SJSA1 (cell line): ENCODE data around the gene SBK3. TPM values are rescaled to one million over a fixed set of nuclear protein-coding genes. Genes with fewer than 3 reads are reported as not detected.

Experiments
- DNase-seq, 2 experiments: peaks; one replicate each; pipeline ENCODE4 v3.0.0-alpha.2; 2015 to 2020; ENCODE audit warnings: low spot score in 2 of 2, low read depth in 1 of 2
- H3K27ac ChIP-seq: fragments of 250-450 bp; sonication (Bioruptor Pico); 2 replicates; pipeline ENCODE4 v1.5.1; 2020; ENCODE audit warnings: mild to moderate bottlenecking, moderate library complexity
- H3K27me3 ChIP-seq: fragments of 250-450 bp; sonication (Bioruptor Pico); replicated peaks from 2 replicates; pipeline ENCODE4 v1.5.1; 2020; ENCODE audit warnings: mild to moderate bottlenecking, moderate library complexity
- H3K36me3 ChIP-seq: fragments of 250-450 bp; sonication (Bioruptor Pico); 2 replicates; pipeline ENCODE4 v1.5.1; 2020; ENCODE audit warnings: mild to moderate bottlenecking
- H3K4me1 ChIP-seq: fragments of 250-450 bp; sonication (Bioruptor Pico); replicated peaks from 2 replicates; pipeline ENCODE4 v1.6.1; 2021; ENCODE audit warnings: mild to moderate bottlenecking
- H3K4me3 ChIP-seq: fragments of 250-450 bp; sonication (Bioruptor Pico); 2 replicates; pipeline ENCODE4 v1.5.1; 2020; ENCODE audit warnings: mild to moderate bottlenecking
- H3K9me3 ChIP-seq: fragments of 250-450 bp; sonication (Bioruptor Pico); replicated peaks from 2 replicates; pipeline ENCODE4 v1.5.1; 2020; ENCODE audit warnings: mild to moderate bottlenecking
- total RNA-seq: library from RNA; depleted of rRNA; stranded (reverse); fragments of >200 nt; shearing (Covaris generic); gene quantifications from 2 replicates; pipeline ENCODE4 v1.2.3, GENCODE V29; 2014

SBK3 gene
- total RNA-seq, 1 experiment from 2014 or later: 0.32 TPM

DNA sequence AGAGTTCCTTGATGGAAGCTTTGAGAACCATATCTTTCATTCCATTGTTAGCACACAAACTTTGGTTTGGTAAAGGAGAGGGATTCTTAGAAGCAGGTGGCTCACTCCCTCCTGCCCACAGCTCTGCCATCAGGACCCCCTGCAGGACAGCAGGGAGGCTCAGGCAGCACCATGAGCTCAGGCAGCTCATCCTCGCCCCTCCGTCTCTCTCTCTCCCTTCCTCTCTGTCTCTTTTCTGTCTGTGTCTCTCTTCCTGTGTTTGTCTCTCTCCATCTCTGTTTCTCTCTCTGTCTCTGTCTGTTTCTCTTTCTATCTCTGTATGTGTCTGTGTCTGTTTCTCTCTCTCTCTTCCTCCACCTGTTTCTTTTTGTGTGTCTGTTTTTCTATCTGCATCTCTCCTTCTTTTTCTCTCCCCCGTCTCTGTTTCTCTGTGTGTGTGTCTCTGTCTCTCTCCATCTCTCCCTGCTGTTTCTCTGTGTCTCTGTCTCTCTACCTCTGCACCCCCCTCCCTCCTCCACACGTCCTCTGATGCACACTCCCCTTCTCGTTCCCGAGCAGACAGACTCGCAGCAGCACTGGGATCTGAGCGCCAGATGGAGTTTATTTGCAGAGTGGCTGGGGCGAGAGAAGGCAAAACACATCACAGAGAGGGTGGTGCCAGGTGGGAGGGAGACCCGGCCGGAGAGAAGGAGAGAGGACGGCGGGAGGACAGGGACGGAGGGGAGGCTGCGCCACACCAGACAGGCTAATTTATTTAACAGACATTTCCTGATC, 17.1 kb downstream of the SBK3 start:
- Histone ChIP-seq H3K9me3 (no peaks in the 10 kb centered on the region; the same call in 1 of the 2 replicates), H3K36me3 (no peaks in the 10 kb centered on the region), H3K4me3 (no peak overlapping the region), H3K27ac (no peak overlapping the region), H3K27me3 (0 out of 2 replicates have a peak, but pooled peaks cover 3% of the 10 kb centered on the region), H3K4me1 (0 out of 2 replicates have a peak, but pooled peaks cover 4% of the 10 kb centered on the region)
- DNase-seq: no peak

GRCh38 chr19:55527197-55528029, 17.9 kb downstream of the SBK3 start:
- Histone ChIP-seq H3K4me3 (no peak overlapping the region), H3K27ac (no peak overlapping the region), H3K4me1 (0 out of 2 replicates have a peak, but pooled peaks cover 4% of the 10 kb centered on the region), H3K9me3 (no peaks in the 10 kb centered on the region; the same call in 1 of the 2 replicates), H3K36me3 (no peaks in the 10 kb centered on the region), H3K27me3 (0 out of 2 replicates have a peak, but pooled peaks cover 3% of the 10 kb centered on the region)
- no peak for DNase-seq

DNA sequence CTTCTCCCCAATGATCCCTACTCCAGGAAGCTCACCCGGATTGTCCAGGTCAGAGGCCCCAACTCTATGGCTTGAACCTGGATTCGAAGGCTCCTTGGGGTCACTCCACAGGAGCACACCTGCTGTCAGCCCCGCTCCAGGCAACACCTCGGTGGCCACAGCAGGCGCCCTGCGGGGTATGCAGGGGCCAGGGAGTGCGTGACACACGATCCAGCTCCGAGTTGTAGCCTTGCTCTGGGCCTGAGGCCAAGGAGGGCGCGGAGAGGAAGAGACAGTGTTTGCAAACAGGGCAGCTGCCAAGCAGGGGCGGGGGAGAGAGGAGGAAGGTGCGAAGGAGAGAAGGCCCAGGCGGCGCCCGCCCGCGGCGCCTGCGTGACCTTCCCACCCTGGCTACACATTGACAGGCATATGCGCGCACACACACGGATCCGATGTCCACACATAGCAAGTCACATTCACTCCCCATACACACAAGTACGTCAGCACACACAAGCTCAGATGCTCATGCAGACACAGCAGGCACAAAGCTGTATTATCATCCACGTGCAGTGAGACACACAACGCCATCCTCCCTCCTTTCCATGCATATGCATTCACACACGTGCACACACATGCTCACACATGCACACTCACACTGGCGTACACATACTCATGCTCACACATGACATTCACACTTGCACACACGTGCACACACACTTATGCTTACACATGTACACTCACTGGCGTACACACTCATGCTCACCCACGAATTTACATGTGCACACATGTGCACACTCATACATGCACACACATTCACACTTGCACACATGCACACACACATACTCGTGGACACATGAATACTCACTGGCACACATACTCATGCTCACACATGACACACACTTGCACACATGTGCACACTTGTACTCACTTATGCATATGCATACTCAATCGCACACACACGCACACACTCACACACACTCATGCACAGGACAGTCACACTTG, 18.8 kb downstream of the SBK3 start:
- Histone ChIP-seq H3K4me1 (0 out of 2 replicates have a peak, but pooled peaks cover 4% of the 10 kb centered on the region), H3K27me3 (0 out of 2 replicates have a peak, but pooled peaks cover 3% of the 10 kb centered on the region), H3K36me3 (no peaks in the 10 kb centered on the region), H3K9me3 (no peaks in the 10 kb centered on the region; the same call in 1 of the 2 replicates), H3K27ac (no peak overlapping the region), H3K4me3 (no peak overlapping the region)
- no peak for DNase-seq

GRCh38 chr19:55525289-55526101, 19.8 kb downstream of the SBK3 start:
- Histone ChIP-seq H3K4me3 (no peak overlapping the region), H3K27me3 (0 out of 2 replicates have a peak, but pooled peaks cover 3% of the 10 kb centered on the region), H3K36me3 (no peaks in the 10 kb centered on the region), H3K9me3 (no peaks in the 10 kb centered on the region; the same call in 1 of the 2 replicates), H3K27ac (no peak overlapping the region), H3K4me1 (0 out of 2 replicates have a peak, but pooled peaks cover 4% of the 10 kb centered on the region)
- DNase-seq: no peak

DNA sequence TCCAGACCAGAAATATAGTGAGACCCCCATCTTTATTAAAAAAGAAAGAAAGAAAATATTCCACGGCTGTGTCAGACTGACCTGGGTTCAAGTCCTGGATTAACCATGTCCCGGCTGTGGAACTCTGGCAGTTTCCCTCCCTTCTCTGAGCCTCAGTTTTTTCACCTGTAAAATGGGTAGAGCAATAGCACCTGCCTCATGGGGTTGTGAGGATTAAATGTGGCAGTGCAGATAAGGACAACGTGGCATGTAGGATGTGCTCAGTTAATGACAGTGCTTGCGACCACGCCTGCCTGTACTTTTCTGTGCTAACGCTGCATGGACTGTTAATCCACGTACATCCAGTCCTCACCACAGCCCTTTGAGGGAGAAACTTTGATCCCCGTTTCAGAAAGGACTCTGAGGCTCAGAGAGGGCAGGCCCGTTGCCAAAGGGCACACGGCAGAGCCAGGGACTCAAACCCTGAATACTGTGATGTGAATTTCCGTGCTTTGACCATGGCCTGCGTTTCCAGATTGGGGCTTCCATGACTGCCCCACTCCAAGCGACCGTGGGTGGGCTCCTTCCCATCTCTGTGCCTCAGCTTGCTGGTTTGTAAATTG, 24.6 kb downstream of the SBK3 start:
- no peak overlapping the region for H3K27ac ChIP-seq
- peaks cover 5% of the 10 kb centered on the region for H3K4me1 ChIP-seq
- H3K36me3 ChIP-seq: no peaks in the 10 kb centered on the region

GRCh38 chr19:55519451-55520311, 25.7 kb downstream of the SBK3 start:
- H3K4me3 ChIP-seq: no peak overlapping the region
- H3K9me3 ChIP-seq: no peaks in the 10 kb centered on the region
- H3K4me1 ChIP-seq: peaks cover 5% of the 10 kb centered on the region
- no peak overlapping the region for H3K27ac ChIP-seq
- 0 out of 2 replicates have a peak, but pooled peaks cover 3% of the 10 kb centered on the region for H3K27me3 ChIP-seq
- no peaks in the 10 kb centered on the region for H3K36me3 ChIP-seq
- no peak for DNase-seq

More for the DNA sequence above, 24.6 kb downstream of the SBK3 start:
- no peaks in the 10 kb centered on the region for H3K9me3 ChIP-seq
- DNase-seq: no peak
- 0 out of 2 replicates have a peak, but pooled peaks cover 3% of the 10 kb centered on the region for H3K27me3 ChIP-seq
- no peak overlapping the region for H3K4me3 ChIP-seq

- peak overlapping the region; percentile 32 for H3K4me3 ChIP-seq
- no peaks in the 10 kb centered on the region for H3K36me3 ChIP-seq
- peaks cover 5% of the 10 kb centered on the region for H3K4me1 ChIP-seq
- H3K9me3 ChIP-seq: no peaks in the 10 kb centered on the region
- peak; percentile 88 to 93 for DNase-seq
- peak overlapping the region; percentile 43 for H3K27ac ChIP-seq
- no peaks in the 10 kb centered on the region for H3K27me3 ChIP-seq
Observed at GRCh38 chr19:55516878-55517620, 28.3 kb downstream of the SBK3 start.

DNA sequence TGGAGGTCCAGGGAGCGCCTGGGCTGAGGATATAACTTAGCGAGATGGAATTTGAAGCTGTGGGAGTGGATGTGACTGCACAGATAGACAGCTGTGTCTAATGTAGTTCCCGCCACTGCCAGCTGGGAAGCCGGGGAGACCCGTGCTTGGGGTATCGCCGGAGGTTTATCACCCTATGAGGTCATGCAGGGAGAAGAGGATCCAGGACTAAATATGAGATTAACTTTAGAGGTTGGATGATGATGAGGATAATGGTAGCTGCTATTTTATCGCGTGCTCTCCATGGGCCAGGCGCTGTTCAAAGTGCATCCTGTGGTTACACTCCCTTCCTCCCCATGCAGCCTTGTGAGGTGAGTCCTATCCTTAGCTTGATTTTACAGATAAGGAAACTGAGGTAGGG, 37.2 kb downstream of the SBK3 start:
- Histone ChIP-seq H3K4me1 (peaks cover 5% of the 10 kb centered on the region), H3K9me3 (peaks cover 5% of the 10 kb centered on the region), H3K27ac (no peak overlapping the region), H3K4me3 (no peak overlapping the region), H3K27me3 (no peaks in the 10 kb centered on the region), H3K36me3 (no peaks in the 10 kb centered on the region)
- DNase-seq: no peak

DNA sequence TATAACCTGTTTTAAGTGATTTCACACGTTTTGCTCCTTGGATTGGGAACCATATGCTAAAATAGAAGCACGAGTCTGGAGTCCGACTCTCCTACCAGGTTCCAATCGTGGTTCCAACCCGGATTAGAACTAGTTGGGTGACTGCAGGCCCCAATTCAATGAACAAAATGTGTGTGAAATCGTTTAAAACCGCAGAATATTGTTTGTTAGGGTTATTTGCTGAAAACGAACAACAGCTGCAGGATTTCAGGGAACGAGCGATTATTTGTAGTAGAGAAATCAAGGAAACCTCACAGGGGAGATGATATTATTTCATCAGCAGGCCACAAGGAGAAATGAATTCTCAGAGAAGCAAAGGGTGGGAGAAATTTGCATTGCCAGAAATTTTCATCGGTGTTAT, 40.4 kb downstream of the SBK3 start:
- peaks cover 5% of the 10 kb centered on the region for H3K4me1 ChIP-seq
- H3K27ac ChIP-seq: no peak overlapping the region
- peaks cover 7% of the 10 kb centered on the region for H3K9me3 ChIP-seq
- H3K4me3 ChIP-seq: no peak overlapping the region
- H3K36me3 ChIP-seq: no peaks in the 10 kb centered on the region
- no peak for DNase-seq
- no peaks in the 10 kb centered on the region for H3K27me3 ChIP-seq

DNA sequence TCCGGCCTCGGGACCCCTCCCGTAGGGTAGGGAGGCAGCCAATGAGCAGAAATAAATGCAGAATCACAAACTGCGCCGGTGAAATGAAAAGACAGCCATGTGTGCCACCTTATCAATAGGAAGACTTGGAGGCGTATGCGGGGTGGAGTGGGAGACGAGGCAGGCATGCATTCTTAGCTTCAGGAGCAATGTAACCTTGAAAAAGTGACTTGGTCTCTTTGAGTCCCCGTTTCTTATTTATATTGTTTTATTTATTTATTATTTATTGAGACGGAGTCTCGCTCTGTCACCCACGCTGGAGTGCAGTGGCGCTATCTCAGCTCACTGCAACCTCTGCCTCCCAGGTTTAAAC, 41.1 kb downstream of the SBK3 start:
- peaks cover 5% of the 10 kb centered on the region for H3K4me1 ChIP-seq
- H3K4me3 ChIP-seq: peak overlapping the region; percentile 32
- DNase-seq: no peak
- no peak overlapping the region for H3K27ac ChIP-seq
- H3K9me3 ChIP-seq: peaks cover 7% of the 10 kb centered on the region
- no peaks in the 10 kb centered on the region for H3K27me3 ChIP-seq
- no peaks in the 10 kb centered on the region for H3K36me3 ChIP-seq
